HUDEP-2 (cell line): ENCODE data around the gene DNAJC12.
"Not testable (repeated sequence)": the region's sequence is repeated elsewhere in the genome, so short reads cannot be mapped to it uniquely, and the experiment has no call there.

ENCODE experiments used
- DNase-seq, 76 experiments: peaks; one replicate each; lab custom pipeline; 2025; ENCODE audit not compliant: unreplicated experiment in 76 of 76; lab: John Stamatoyannopoulos, UW

The DNAJC12 gene

GRCh38 chr10:67841737-67842136 is 3.7 kb upstream of the DNAJC12 start:
- DNase-seq = no peak

DNA sequence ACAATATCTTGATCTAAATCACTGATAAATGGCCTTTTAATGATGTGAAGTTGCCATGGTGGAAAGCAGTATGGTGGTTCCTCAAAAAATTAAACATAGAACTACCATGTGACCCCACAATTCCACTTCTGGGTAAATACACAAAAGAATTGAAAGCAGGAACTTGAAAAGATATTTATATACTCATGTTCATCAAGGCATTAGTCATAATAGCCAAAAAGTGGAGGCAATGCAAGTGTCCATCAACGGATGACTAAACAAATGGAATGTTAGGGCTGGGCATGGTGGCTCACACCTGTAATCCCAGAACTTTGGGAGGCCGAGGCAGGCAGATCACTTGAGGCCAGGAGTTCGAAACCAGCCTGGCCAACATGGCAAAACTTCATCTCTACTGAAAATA is 2.0 kb upstream of the DNAJC12 start:
- DNase-seq = no peak

DNA sequence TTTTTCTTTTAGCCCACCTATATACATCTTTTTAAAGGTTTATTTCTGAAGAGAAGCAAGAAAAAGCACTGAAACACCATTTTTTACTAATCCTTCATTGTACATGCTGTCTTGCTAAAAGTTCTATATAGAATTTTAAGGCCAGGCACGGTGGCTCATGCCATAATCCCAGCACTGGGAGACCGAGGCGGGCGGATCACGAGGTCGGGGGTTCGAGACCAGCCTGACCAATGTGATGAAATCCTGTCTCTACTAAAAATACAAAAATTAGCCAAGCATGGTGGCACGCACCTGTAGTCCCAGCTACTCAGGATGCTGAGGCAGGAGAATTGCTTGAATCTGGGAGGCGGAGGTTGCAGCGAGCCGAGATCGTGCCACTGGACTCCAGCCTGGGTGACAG is 1.5 kb upstream of the DNAJC12 start:
- not testable (repeated sequence) for DNase-seq

DNA sequence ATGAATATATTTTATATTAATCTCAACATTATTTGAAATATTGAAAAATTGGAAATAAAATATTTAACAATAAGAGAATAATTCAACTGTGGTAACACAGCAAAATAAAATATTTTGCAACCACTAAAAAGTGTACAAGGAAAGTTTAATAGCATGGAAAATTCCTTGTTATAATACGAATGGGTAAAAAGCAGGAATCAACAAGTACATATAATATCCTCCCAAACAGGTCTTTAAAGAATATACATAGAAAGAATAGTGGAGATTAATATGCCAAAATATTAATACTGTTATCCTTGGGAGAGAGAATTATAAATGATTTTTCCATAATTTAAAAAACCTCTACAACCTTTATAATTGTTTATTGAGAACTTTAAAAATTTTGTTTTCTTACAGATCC is 1.0 kb downstream of the DNAJC12 start:
- no peak for DNase-seq

DNA sequence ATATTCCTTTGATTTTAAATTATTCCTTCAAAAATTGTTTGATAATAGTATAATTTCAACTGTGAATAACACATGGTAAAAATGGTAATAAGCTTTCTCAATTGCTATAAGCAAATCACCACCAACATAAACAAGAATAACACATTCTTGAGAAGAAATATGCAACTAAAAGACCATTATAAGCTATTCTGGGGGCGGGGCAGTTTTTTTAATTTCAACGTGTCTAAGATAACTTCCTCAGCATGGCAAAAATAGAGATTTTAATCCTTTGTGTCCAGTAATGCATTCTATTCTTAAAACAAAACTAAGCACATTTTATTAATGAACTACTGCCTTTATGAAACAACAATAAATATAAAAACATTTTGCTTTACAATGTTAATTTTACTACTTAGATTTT is 1.5 kb downstream of the DNAJC12 start:
- DNase-seq = no peak

DNA sequence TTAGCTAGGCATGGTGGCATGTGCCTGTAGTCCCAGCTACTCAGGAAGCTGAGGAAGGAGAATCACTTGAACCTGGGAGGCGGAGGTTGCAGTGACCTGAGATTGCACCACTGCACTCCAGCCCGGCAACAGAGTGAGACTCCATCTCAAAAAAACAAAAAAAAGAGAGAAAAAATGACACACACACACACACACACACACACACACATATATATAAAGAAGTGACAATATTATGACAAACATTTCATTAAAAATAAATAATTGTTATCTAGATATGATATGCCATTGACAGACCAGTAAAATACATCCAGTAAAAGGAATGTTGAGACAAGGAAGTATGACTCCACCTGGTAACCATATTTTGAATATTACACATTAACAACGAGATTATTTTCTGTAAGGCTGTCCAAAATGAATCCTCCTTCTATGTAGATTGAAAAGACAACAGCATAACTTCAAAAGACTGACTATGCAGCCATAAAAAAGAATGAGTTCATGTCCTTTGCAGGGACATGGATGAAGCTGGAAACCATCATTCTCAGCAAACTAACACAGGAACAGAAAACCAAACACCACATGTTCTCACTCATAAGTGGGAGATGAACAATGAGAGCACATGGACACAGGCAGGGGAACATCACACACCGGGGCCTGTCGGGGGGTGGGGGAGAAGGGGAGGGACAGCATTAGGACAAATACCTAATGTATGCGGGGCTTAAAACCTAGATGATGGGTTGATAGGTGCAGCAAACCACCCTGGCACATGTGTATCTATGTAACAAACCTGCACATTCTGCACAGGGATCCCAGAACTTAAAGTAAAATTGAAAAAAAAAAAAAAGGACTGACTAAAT is 2.2 kb downstream of the DNAJC12 start:
- DNase-seq = peak in 1 of 76 experiments; percentile 3

DNA sequence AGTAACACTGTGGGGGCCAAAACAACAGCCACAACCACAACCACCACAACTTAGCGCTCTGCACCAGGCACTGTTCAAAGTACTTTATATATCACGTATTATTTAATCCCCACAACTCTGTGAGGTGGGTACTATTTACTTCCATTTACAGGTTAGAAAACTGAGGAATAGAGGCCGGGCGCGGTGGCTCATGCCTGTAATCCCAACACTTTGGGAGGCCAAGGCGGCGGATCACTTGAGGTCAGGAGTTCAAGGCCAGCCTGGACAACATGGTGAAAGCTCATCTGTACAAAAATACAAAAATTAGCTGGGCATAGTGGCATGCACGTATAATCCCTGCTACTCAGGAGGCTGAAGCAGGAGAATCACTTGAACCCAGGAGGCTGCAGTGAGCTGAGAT is 3.6 kb downstream of the DNAJC12 start:
- DNase-seq = no peak

GRCh38 chr10:67827811-67828210 is 10.2 kb downstream of the DNAJC12 start:
- no peak for DNase-seq

- DNase-seq = no peak
Observed at GRCh38 chr10:67819768-67820204, 18.2 kb downstream of the DNAJC12 start.

DNA sequence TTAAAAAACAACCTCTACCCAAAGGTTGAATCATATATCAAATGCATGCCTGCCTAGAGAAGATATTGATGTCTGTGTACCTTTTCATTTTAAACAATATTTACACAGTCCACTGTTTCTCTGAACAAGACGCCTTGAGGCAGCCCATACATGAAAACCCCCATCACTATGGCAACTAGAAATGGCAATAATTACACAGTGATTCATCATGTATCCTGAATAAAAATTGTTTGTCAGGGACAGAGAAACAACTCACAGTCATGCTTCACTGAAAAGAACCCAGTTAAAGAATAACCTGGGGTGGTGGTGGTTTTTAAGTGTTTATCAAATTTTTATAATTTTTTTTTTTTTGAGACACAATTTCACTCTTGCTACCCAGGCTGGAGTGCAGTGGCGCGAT is 19.7 kb downstream of the DNAJC12 start:
- DNase-seq = no peak

DNA sequence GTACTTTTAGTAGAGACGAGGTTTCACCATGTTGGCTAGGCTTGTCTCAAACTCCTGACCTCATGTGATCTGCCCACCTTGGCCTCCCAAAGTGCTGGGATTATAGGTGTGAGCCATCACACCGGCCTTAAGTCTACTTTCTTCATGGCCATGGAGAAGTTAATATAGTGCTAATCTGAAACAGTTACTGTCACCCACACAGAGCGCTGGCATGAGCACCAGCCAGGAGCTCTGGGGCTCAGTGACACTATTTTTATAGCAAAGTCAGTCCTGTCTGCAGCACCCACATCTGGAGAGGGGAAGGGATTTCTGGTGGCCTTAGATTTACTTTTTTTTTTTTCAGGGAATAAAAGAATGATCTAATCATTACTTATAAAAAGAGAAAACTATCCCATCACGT is 21.3 kb downstream of the DNAJC12 start:
- DNase-seq = no peak

GRCh38 chr10:67815571-67816059 is 22.4 kb downstream of the DNAJC12 start:
- no peak for DNase-seq

DNA sequence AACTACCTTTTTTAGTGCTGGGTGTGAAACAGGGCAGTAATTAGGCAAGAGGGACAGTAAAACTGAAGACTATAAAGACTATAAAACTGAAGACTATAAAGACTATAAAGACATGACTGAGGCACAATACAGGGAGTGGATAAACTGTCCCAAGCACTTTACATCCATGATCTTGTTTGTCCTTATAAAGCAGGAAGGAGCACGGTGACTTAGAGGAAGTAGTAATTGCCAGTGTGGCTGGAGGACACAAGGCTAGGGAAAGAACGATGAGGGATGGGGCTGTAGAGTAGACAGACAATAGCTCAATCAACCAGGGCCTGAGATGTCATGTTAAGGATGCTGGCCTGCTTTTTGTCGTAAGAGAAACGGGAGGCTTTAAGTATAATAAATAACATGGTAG is 26.0 kb downstream of the DNAJC12 start:
- no peak for DNase-seq

- DNase-seq = no peak
Observed at GRCh38 chr10:67809107-67809506, 28.9 kb downstream of the DNAJC12 start.

DNA sequence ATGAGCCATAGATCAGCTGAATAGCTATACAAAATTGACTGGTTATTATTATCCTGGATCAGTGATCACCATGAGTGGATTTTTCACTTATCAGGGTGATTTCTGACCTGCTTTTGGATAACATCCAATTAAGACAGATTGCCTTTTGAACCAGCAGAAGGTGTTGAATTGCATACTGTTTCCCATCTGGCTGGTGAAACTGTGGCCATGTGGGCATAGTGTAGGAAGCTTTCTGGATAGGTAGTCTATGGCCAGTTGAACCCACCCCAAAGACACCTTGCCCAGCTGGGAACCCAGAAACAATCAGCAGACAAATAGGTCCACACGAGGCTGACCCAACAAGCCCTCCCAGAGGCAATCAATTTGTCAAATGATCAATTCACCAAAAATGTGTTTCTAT is 29.3 kb downstream of the DNAJC12 start:
- DNase-seq = no peak

DNA sequence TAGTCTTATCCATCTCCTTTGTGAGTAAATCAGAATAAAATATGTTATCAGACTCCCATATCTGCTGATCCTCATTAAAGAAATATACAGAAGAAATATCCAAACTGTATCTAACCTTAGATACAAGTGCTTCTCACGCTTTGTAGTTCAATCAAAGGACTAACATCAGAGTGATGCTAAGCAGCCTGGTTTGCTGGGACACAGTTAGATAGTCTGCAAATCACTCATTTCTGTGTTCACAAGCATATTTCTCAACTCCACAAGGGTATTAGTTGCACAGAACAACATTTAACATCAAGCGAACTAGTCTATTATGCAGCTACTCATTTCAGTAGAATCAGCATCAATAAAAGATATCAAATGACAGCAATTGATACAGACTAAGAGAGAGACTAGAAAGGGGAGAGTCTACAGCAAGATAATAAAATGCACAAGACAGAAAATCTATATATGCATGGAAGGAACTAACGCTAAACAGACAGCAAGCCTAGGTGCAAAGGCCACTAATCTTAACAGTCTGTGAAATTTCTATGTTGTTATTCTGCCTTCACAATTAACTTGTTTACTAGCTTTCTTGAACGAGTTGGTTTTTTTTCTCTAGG is 30.0 kb downstream of the DNAJC12 start:
- no peak for DNase-seq

- no peak for DNase-seq
Observed at GRCh38 chr10:67804395-67804678, 33.7 kb downstream of the DNAJC12 start.

DNA sequence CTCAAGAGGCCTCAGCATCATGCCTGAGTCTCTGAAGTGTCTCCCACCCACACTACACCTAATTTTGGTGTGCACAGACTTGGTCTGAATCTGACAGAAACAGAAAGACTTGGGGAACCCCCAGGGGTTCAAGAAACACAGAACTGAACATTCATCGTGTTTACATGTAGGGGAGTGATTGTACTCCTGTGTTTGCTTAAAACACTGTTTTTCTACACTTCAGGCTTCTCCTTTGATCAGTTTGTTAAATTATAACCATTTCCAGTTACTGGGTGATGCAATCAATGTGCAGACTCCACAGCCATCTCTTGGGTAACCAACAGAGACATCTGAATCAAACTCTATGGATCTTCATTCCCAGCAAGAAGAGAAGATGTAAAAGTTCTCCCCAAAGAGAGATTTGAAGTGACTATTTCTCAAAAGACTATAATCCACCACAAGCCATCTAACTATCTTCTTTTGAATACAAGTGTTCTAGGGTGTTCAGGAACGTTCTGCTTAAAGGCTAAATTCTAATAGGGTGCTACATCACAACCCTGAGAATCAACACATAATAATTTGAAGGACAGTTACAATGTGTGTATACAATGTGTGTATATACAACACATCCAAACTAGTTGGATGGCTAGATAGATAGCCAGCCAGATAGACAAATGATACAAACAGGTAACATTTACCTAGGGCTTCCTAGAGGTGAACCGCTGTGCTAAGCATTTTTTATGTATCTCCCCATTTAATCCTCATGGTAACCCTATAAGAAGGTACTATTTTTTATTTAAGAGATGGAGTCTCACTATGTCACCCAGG is 34.2 kb downstream of the DNAJC12 start:
- no peak for DNase-seq

- no peak for DNase-seq
Observed at GRCh38 chr10:67802767-67803538, 35.0 kb downstream of the DNAJC12 start.

DNA sequence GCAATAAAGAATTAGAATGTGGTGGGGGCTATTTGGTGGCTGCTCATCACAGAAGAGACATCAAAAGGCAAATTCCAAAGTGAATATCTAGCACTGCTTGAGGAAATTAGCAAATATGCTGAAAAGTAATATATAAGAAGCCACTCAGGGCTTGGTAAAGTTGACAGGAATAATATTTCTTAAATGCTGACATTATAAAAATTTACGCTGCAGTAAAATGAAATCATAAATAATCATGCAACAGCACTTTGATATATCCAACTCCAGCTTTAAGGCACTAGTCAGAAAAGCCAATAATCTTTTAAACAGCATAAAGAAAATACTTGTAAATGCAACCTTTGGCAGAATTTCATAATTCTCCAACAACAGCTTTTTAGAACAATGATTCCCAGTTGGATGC is 36.9 kb downstream of the DNAJC12 start:
- DNase-seq = no peak
